ENCODE results near the gene TPM4. TPM values are rescaled to one million over a fixed set of nuclear protein-coding genes. Genes with fewer than 3 reads are reported as not detected.

TPM4 gene
- total and polyA plus RNA-seq, 2 of the 13 experiments (the other 11 are each of a cell fraction or from before 2014, with no cell fraction given), result 180 to 188 TPM

DNA sequence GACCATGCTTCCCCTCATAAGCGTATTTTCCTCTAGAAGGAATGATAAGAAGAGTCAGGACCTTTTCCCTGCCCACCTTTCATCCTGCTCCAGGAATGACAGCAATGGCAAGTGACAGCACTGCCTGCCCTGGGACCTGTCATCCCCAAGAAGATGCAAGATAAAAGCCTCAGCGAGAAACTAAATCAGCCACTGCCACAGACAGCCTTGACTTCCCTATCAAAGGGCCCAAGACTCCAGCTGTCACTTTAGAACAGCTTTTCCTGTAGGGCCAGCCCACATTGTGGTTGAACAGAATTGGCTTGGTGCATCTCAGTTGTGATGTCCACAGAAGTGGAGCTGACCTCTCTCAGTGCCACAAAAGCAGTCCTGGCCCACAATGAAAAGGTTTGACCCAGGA is 36.5 kb downstream of the TPM4 start:
- Histone ChIP-seq H3K4me1 (ENCODE audit: insufficient read depth, low read length) (peaks cover 47% of the 10 kb centered on the region), H3K27me3 (ENCODE audit: control insufficient read depth in 1 of 2, insufficient read depth in 2 of 2, low read length in 2 of 2) (no peaks in the 10 kb centered on the region; a peak in 1 of 5 replicates), H3K4me3 (replicated peaks in 1 of 3; ENCODE audit: insufficient read depth in 1 of 3, low read depth in 2 of 3, low read length in 3 of 3) (peak overlapping the region; percentile 94 to 95 (median 95); a peak in 5 of 6 replicates), H3K27ac (ENCODE audit: extremely low read length, insufficient read depth, low read length) (peak overlapping the region; percentile 77), H3K9ac (ENCODE audit: insufficient read depth, low read depth, low read length) (peak overlapping the region; percentile 93; the same call in 1 of the 2 replicates), H3K4me2 (ENCODE audit: low read depth, low read length) (peak overlapping the region; percentile 96), H3K79me2 (ENCODE audit: insufficient read depth, low read length) (peaks cover 40% of the 10 kb centered on the region), H2AFZ (ENCODE audit: low read length) (no peak overlapping the region), H3K9me3 (ENCODE audit: low read length) (no peaks in the 10 kb centered on the region), H3K36me3 (replicated peaks in 1 of 2; ENCODE audit: control insufficient read depth in 1 of 2, insufficient read depth in 2 of 2, low read length in 2 of 2) (peaks cover under 1 to 5% of the 10 kb centered on the region in 2 experiments; a peak in 4 of 5 replicates), H4K20me1 (ENCODE audit: insufficient read depth, low read length) (peaks cover 5% of the 10 kb centered on the region; the same call in 1 of the 2 replicates)
- DNase-seq (ENCODE audit: low spot score) (no peak), ATAC-seq (no peak), FAIRE-seq (no peak)
- 77% methylated on average over 2 of the region's 2 CpGs for WGBS (ENCODE audit: low lambda C conversion rate)
- in situ Hi-C loops (cut with HindIII; ENCODE audit: extremely low pct_ligation_motif_present, low pct_unique_long_range_greater_than_20kb), result no loop called here
- intact Hi-C loops (cut with micrococcal nuclease; ENCODE audit: unreplicated experiment), result no loop called here
- CTCF ChIA-PET (ENCODE audit: low intra/inter-chr PET ratio, low total read pairs), result no interaction called here
- POLR2A ChIA-PET, result interaction anchor here (0.8 kb wide), 1 partner anchor 42 kb away, joined by 5 read pairs; no protein-coding TSS in a partner anchor
- no TSS peak for BruUV-seq (replicated peaks)
- TF ChIP-seq ZNF546 (CRISPR knock-in tag; conservative IDR thresholded peaks at IDR 0.05) (no peak), FOXA3 (CRISPR knock-in tag; IDR thresholded peaks at IDR 0.05) (no peak), ZNF629 (CRISPR knock-in tag; conservative IDR thresholded peaks at IDR 0.05) (no peak), ZNF326 (CRISPR knock-in tag; IDR thresholded peaks at IDR 0.05; ENCODE audit: borderline replicate concordance) (no peak)
- TF ChIP-seq, protein P1, sequence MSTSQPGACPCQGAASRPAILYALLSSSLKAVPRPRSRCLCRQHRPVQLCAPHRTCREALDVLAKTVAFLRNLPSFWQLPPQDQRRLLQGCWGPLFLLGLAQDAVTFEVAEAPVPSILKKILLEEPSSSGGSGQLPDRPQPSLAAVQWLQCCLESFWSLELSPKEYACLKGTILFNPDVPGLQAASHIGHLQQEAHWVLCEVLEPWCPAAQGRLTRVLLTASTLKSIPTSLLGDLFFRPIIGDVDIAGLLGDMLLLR (CRISPR knock-in tag; IDR thresholded peaks at IDR 0.05), result no peak
- TF ChIP-seq, protein P2, sequence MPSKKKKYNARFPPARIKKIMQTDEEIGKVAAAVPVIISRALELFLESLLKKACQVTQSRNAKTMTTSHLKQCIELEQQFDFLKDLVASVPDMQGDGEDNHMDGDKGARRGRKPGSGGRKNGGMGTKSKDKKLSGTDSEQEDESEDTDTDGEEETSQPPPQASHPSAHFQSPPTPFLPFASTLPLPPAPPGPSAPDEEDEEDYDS (CRISPR knock-in tag; IDR thresholded peaks at IDR 0.05), result no peak
- TF ChIP-seq, protein P3, sequence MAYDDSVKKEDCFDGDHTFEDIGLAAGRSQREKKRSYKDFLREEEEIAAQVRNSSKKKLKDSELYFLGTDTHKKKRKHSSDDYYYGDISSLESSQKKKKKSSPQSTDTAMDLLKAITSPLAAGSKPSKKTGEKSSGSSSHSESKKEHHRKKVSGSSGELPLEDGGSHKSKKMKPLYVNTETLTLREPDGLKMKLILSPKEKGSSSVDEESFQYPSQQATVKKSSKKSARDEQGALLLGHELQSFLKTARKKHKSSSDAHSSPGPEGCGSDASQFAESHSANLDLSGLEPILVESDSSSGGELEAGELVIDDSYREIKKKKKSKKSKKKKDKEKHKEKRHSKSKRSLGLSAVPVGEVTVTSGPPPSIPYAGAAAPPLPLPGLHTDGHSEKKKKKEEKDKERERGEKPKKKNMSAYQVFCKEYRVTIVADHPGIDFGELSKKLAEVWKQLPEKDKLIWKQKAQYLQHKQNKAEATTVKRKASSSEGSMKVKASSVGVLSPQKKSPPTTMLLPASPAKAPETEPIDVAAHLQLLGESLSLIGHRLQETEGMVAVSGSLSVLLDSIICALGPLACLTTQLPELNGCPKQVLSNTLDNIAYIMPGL (CRISPR knock-in tag; IDR thresholded peaks at IDR 0.05; ENCODE audit: borderline replicate concordance in 1 of 2, low read depth in 1 of 2), result no peak
- TF ChIP-seq, protein P4, sequence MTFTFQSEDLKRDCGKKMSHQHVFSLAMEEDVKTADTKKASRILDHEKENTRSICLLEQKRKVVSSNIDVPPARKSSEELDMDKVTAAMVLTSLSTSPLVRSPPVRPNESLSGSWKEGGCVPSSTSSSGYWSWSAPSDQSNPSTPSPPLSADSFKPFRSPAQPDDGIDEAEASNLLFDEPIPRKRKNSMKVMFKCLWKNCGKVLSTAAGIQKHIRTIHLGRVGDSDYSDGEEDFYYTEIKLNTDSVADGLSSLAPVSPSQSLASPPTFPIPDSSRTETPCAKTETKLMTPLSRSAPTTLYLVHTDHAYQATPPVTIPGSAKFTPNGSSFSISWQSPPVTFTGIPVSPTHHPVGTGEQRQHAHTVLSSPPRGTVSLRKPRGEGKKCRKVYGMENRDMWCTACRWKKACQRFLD (CRISPR knock-in tag; IDR thresholded peaks at IDR 0.05; ENCODE audit: borderline replicate concordance), result no peak

All from HepG2 (cell line).